CD4-positive, alpha-beta T cell treated with Interleukin-12 subunit alpha and Interleukin-12 subunit beta, for 1 hour (primary cell): ENCODE results near the gene CENPL.

ENCODE experiments used
- DNase-seq: peaks from one replicate; pipeline ENCODE4 v3.0.0-alpha.2; 2020

Gene CENPL

GRCh38 chr1:173753830-173754229 lies 70.9 kb downstream of the CENPL start:
- no peak for DNase-seq
